NOMO-1 (cell line): ENCODE measurements around the gene PLEKHS1.
"Not testable (repeated sequence)": the region's sequence is repeated elsewhere in the genome, so short reads cannot be mapped to it uniquely, and the experiment has no call there.

Experiments used
- DNase-seq, 2 experiments: peaks; one replicate each; lab custom pipeline; 2025; ENCODE audit not compliant: unreplicated experiment in 2 of 2; lab: John Stamatoyannopoulos, UW

Gene PLEKHS1

GRCh38 chr10:113739577-113739976 is 11.9 kb upstream of the PLEKHS1 start:
- DNase-seq, result no peak

GRCh38 chr10:113740850-113741249 is 10.6 kb upstream of the PLEKHS1 start:
- no peak for DNase-seq

- DNase-seq, result no peak
Measured at GRCh38 chr10:113742466-113742865, 9.0 kb upstream of the PLEKHS1 start.

- no peak for DNase-seq
Measured at GRCh38 chr10:113743594-113743993, 7.9 kb upstream of the PLEKHS1 start.

- DNase-seq, result no peak
Measured at GRCh38 chr10:113745374-113745773, 6.1 kb upstream of the PLEKHS1 start.

- DNase-seq, result no peak
Measured at GRCh38 chr10:113746217-113746957, 5.1 kb upstream of the PLEKHS1 start.

- no peak for DNase-seq
Measured at GRCh38 chr10:113752553-113752952, 1.1 kb downstream of the PLEKHS1 start.

- no peak for DNase-seq
Measured at GRCh38 chr10:113753020-113753692, 1.7 kb downstream of the PLEKHS1 start.

- DNase-seq, result no peak
Measured at GRCh38 chr10:113754125-113754524, 2.6 kb downstream of the PLEKHS1 start.

- DNase-seq, result no peak
Measured at GRCh38 chr10:113754768-113755167, 3.3 kb downstream of the PLEKHS1 start.

- DNase-seq, result no peak
Measured at GRCh38 chr10:113756940-113757543, 5.6 kb downstream of the PLEKHS1 start.

GRCh38 chr10:113762083-113762482 is 10.6 kb downstream of the PLEKHS1 start:
- no peak for DNase-seq

- DNase-seq, result no peak
Measured at GRCh38 chr10:113764582-113764981, 13.1 kb downstream of the PLEKHS1 start.

GRCh38 chr10:113765910-113766309 is 14.4 kb downstream of the PLEKHS1 start:
- no peak for DNase-seq

GRCh38 chr10:113767222-113767621 is 15.7 kb downstream of the PLEKHS1 start:
- no peak for DNase-seq

- no peak for DNase-seq
Measured at GRCh38 chr10:113770346-113770745, 18.9 kb downstream of the PLEKHS1 start.

GRCh38 chr10:113771131-113771530 is 19.6 kb downstream of the PLEKHS1 start:
- DNase-seq, result not testable (repeated sequence)

GRCh38 chr10:113775686-113776294 is 24.3 kb downstream of the PLEKHS1 start:
- no peak for DNase-seq

- no peak for DNase-seq
Measured at GRCh38 chr10:113776553-113776952, 25.1 kb downstream of the PLEKHS1 start.

- no peak for DNase-seq
Measured at GRCh38 chr10:113780681-113781250, 29.3 kb downstream of the PLEKHS1 start.

GRCh38 chr10:113782367-113782766 is 30.9 kb downstream of the PLEKHS1 start:
- DNase-seq, result no peak
